Measurements from ENCODE around the gene DACT3. TPM values are rescaled to one million over a fixed set of nuclear protein-coding genes. Genes with fewer than 3 reads are reported as not detected.

The DACT3 gene
- total RNA-seq, 1 donor from 2014 or later = 0.75 TPM

- Mint-ChIP-seq H3K27ac (no peak overlapping the region), H3K4me3 (no peak overlapping the region)
- no peak for DNase-seq (ENCODE audit: low spot score)
These were observed 52.2 kb downstream of the DACT3 start for GRCh38 chr19:46608581-46609345.

GRCh38 chr19:46608178-46608577, 52.8 kb downstream of the DACT3 start:
- H3K9me3 ChIP-seq (ENCODE audit: low read depth) = no peaks in the 10 kb centered on the region
- no peak overlapping the region for H3K4me3 Mint-ChIP-seq
- no peak overlapping the region for H3K27ac ChIP-seq
- no peak overlapping the region for H3K4me3 ChIP-seq
- H3K36me3 ChIP-seq = no peaks in the 10 kb centered on the region
- DNase-seq (ENCODE audit: low spot score) = no peak
- H3K79me2 ChIP-seq (ENCODE audit: low read depth) = peaks cover 35% of the 10 kb centered on the region
- no peak overlapping the region for H3K4me2 ChIP-seq
- no peaks in the 10 kb centered on the region for H3F3A ChIP-seq (ENCODE audit: low read depth)
- no peak overlapping the region for H3K9ac ChIP-seq
- H3K4me1 Mint-ChIP-seq = peaks cover 11% of the 10 kb centered on the region
- TF ChIP-seq CTCF (IDR thresholded peaks at IDR 0.05) = no peak
- TF ChIP-seq EZH2phosphoT487 (IDR thresholded peaks at IDR 0.05) = no peak
- TF ChIP-seq EZH2 (IDR thresholded peaks at IDR 0.05) = no peak
- H3K4me1 ChIP-seq = peaks cover 19% of the 10 kb centered on the region
- H3K27me3 Mint-ChIP-seq (ENCODE audit: insufficient read depth, low read depth) = peaks cover 4% of the 10 kb centered on the region
- H3K27me3 ChIP-seq = no peaks in the 10 kb centered on the region
- H3K9me3 Mint-ChIP-seq = no peaks in the 10 kb centered on the region
- peaks cover 42% of the 10 kb centered on the region for H4K20me1 ChIP-seq (ENCODE audit: low read depth)
- H2AFZ ChIP-seq (replicated peaks) = no peak overlapping the region
- H3K27ac Mint-ChIP-seq = no peak overlapping the region
- peaks cover 25% of the 10 kb centered on the region for H3K36me3 Mint-ChIP-seq

More at GRCh38 chr19:46608581-46609345, 52.2 kb downstream of the DACT3 start:
- Histone ChIP-seq H3K4me1 (peaks cover 13% of the 10 kb centered on the region), H3K4me2 (no peak overlapping the region), H3K27me3 (no peaks in the 10 kb centered on the region), H3K27ac (no peak overlapping the region), H3F3A (ENCODE audit: low read depth) (peaks cover 3% of the 10 kb centered on the region), H3K9me3 (ENCODE audit: low read depth) (no peaks in the 10 kb centered on the region), H3K36me3 (no peaks in the 10 kb centered on the region), H3K4me3 (no peak overlapping the region), H3K79me2 (ENCODE audit: low read depth) (peaks cover 29% of the 10 kb centered on the region), H3K9ac (no peak overlapping the region), H4K20me1 (ENCODE audit: low read depth) (peaks cover 36% of the 10 kb centered on the region), H2AFZ (replicated peaks) (no peak overlapping the region)
- Mint-ChIP-seq H3K27me3 (ENCODE audit: insufficient read depth, low read depth) (peaks cover 4% of the 10 kb centered on the region), H3K9me3 (no peaks in the 10 kb centered on the region), H3K36me3 (peaks cover 25% of the 10 kb centered on the region), H3K4me1 (peaks cover 6% of the 10 kb centered on the region)
- TF ChIP-seq EZH2phosphoT487 (IDR thresholded peaks at IDR 0.05) (no peak), CTCF (IDR thresholded peaks at IDR 0.05) (no peak), EZH2 (IDR thresholded peaks at IDR 0.05) (no peak)

GRCh38 chr19:46607448-46607841, 53.5 kb downstream of the DACT3 start:
- peak overlapping the region; percentile 24 for H3K4me3 Mint-ChIP-seq
- H3K9ac ChIP-seq = no peak overlapping the region
- no peak overlapping the region for H2AFZ ChIP-seq (replicated peaks)
- H3K4me1 ChIP-seq = peaks cover 26% of the 10 kb centered on the region
- no peaks in the 10 kb centered on the region for H3K36me3 ChIP-seq
- no peak overlapping the region for H3K4me3 ChIP-seq
- H3K27me3 ChIP-seq = no peaks in the 10 kb centered on the region
- H3K9me3 ChIP-seq (ENCODE audit: low read depth) = no peaks in the 10 kb centered on the region
- no peaks in the 10 kb centered on the region for H3F3A ChIP-seq (ENCODE audit: low read depth)
- peaks cover 50% of the 10 kb centered on the region for H4K20me1 ChIP-seq (ENCODE audit: low read depth)
- peaks cover 16% of the 10 kb centered on the region for H3K4me1 Mint-ChIP-seq
- H3K9me3 Mint-ChIP-seq = no peaks in the 10 kb centered on the region
- H3K27ac ChIP-seq = no peak overlapping the region
- no peak overlapping the region for H3K27ac Mint-ChIP-seq
- TF ChIP-seq EZH2phosphoT487 (IDR thresholded peaks at IDR 0.05) (no peak), EZH2 (IDR thresholded peaks at IDR 0.05) (no peak), CTCF (IDR thresholded peaks at IDR 0.05) (no peak)
- peaks cover 25% of the 10 kb centered on the region for H3K36me3 Mint-ChIP-seq
- no peak for DNase-seq (ENCODE audit: low spot score)
- no peak overlapping the region for H3K4me2 ChIP-seq
- peaks cover 42% of the 10 kb centered on the region for H3K79me2 ChIP-seq (ENCODE audit: low read depth)
- peaks cover 4% of the 10 kb centered on the region for H3K27me3 Mint-ChIP-seq (ENCODE audit: insufficient read depth, low read depth)

All from neural progenitor cell (in vitro differentiated cells).